Subcutaneous adipose tissue (tissue), 4 donors: ENCODE results near the gene NAGLU. TPM values are rescaled to one million over a fixed set of nuclear protein-coding genes. Genes with fewer than 3 reads are reported as not detected.

Source experiments
- CTCF ChIP-seq: fragments of 450-650 bp; IDR thresholded peaks from one replicate; pipeline ENCODE4 v1.5.1; 2016; ENCODE audit warnings: low read depth, mild to moderate bottlenecking, control low read depth, antibody characterized with exemption, moderate library complexity
- total RNA-seq, 4 donors: library from RNA; depleted of rRNA; stranded (reverse); fragments of >200 nt; gene quantifications; one replicate each; pipeline ENCODE4 v1.1.0, GENCODE V29; 2016

The NAGLU gene
- 100 to 1,000 TPM in 1 of 4 donors, 10 to 100 TPM in 3; 43.5 to 123 (median 62.4) TPM for total RNA-seq

DNA sequence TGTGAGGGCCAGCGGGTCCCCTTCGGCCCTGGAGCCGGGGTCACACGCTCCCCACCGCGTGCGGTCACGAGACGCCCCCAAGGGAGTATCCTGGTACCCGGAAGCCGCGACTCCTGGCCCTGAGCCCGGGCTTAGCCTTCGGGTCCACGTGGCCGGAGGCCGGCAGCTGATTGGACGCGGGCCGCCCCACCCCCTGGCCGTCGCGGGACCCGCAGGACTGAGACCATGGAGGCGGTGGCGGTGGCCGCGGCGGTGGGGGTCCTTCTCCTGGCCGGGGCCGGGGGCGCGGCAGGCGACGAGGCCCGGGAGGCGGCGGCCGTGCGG lies at the start of gene NAGLU:
Gene NAGLU, plus strand, starts transcription at position 194 of the 324 bp plus-strand sequence. Its CDS starts 32 bp downstream, at position 226.
- no peak for TF ChIP-seq CTCF

- TF ChIP-seq CTCF, result no peak
Observed at GRCh38 chr17:42488032-42488431, 48.0 kb upstream of the NAGLU start.

GRCh38 chr17:42493319-42493718 lies 42.7 kb upstream of the NAGLU start:
- no peak for TF ChIP-seq CTCF

DNA sequence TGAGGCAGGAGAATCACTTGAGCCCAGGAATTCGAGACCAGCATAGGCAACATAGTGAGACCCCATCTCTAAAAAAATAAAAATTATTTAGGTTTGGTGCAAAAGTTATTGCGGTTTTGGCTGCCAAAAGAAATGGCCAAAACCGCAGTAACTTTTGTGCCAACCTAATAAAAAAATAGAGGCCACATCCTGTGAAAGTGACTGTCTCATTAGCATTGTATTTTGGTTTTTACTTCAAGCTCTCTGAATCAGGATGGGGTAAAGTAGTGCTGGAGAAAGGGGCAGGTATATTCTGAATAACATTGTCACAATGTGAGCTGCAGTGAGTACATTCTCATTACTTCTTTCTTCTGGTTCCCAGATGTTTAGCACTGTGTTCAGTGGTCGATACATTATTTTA lies 41.4 kb upstream of the NAGLU start:
- no peak for TF ChIP-seq CTCF

GRCh38 chr17:42498828-42499227 lies 37.2 kb upstream of the NAGLU start:
- TF ChIP-seq CTCF, result no peak

GRCh38 chr17:42502091-42502490 lies 34.0 kb upstream of the NAGLU start:
- TF ChIP-seq CTCF, result no peak

GRCh38 chr17:42502926-42503325 lies 33.1 kb upstream of the NAGLU start:
- no peak for TF ChIP-seq CTCF
